Loucy (cell line): ENCODE measurements around the gene SMAD7.

Source experiments
- CTCF ChIP-seq: fragments of 200-600 bp; sonication (generic); conservative IDR thresholded peaks from 2 replicates; pipeline ENCODE4 v1.5.1; 2014; ENCODE audit warnings: mild to moderate bottlenecking, antibody characterized with exemption, low read length
- EZH2phosphoT487 ChIP-seq: fragments of 200-600 bp; IDR thresholded peaks from 2 replicates; pipeline ENCODE4 v1.6.1; 2018; ENCODE audit warnings: antibody characterized with exemption, mild to moderate bottlenecking, moderate library complexity, borderline replicate concordance

- no peak for TF ChIP-seq CTCF
- TF ChIP-seq EZH2phosphoT487, result no peak
Measured at GRCh38 chr18:48953104-48953706, 2.4 kb upstream of the SMAD7 start.
